ENCODE data around the gene IL19. TPM values are rescaled to one million over a fixed set of nuclear protein-coding genes. Genes with fewer than 3 reads are reported as not detected.

The IL19 gene
- total and polyA plus RNA-seq, 3 experiments from 2014 or later = not detected

GRCh38 chr1:206787891-206788290 is 17.3 kb downstream of the IL19 start:
- H3K27me3 ChIP-seq (ENCODE audit: insufficient read depth, low read length, poor library complexity, severe bottlenecking) = no peaks in the 10 kb centered on the region
- ChIA-PET CTCF (interaction anchor here (1.3 to 2.2 kb wide), 3 partner anchors 10 to 53 kb away, joined by 3 to 7 read pairs (median 4); no protein-coding TSS in a partner anchor), POLR2A (interaction anchor here (0.6 to 1.0 kb wide), 2 partner anchors 16 to 346 kb away, joined by 3 read pairs; no protein-coding TSS in a partner anchor)
- H3K27ac ChIP-seq (ENCODE audit: low read depth, low read length) = no peak overlapping the region
- H3K4me1 ChIP-seq (ENCODE audit: insufficient read depth, low read length) = peaks cover 61% of the 10 kb centered on the region
- no peaks in the 10 kb centered on the region for H3K36me3 Mint-ChIP-seq
- H3K4me3 ChIP-seq (ENCODE audit: low read length) = no peak overlapping the region
- peak overlapping the region in 1 of 7 donors; percentile 2 for H3K4me3 Mint-ChIP-seq
- no peaks in the 10 kb centered on the region for H3K9me3 ChIP-seq (ENCODE audit: low read length)
- H3K9me3 Mint-ChIP-seq = no peaks in the 10 kb centered on the region
- H3K27ac Mint-ChIP-seq = peak overlapping the region in 2 of 8 donors; percentile 2 to 34
- peaks cover 68 to 76% (median 71%) of the 10 kb centered on the region in 3 donors for H3K4me1 Mint-ChIP-seq
- H3K36me3 ChIP-seq (ENCODE audit: insufficient read depth, low read length) = no peaks in the 10 kb centered on the region
- no peaks in the 10 kb centered on the region for H3K27me3 Mint-ChIP-seq
- DNase-seq = no peak

- Mint-ChIP-seq H3K4me1 (peaks cover 63 to 71% (median 67%) of the 10 kb centered on the region in 3 donors), H3K36me3 (no peaks in the 10 kb centered on the region), H3K27ac (peak overlapping the region in 1 of 8 donors; percentile 34), H3K4me3 (no peak overlapping the region), H3K9me3 (no peaks in the 10 kb centered on the region), H3K27me3 (no peaks in the 10 kb centered on the region)
- Histone ChIP-seq H3K27me3 (ENCODE audit: insufficient read depth, low read length, poor library complexity, severe bottlenecking) (no peaks in the 10 kb centered on the region), H3K36me3 (ENCODE audit: insufficient read depth, low read length) (no peaks in the 10 kb centered on the region), H3K9me3 (ENCODE audit: low read length) (no peaks in the 10 kb centered on the region), H3K27ac (ENCODE audit: low read depth, low read length) (no peak overlapping the region), H3K4me3 (ENCODE audit: low read length) (no peak overlapping the region), H3K4me1 (ENCODE audit: insufficient read depth, low read length) (peaks cover 59% of the 10 kb centered on the region)
- no peak for DNase-seq
- ChIA-PET CTCF (interaction anchor here (0.8 to 1.7 kb wide), 3 partner anchors 19 to 54 kb away, joined by 3 to 4 read pairs (median 3); no protein-coding TSS in a partner anchor), POLR2A (no interaction called here)
Observed at GRCh38 chr1:206788487-206789050, 18.0 kb downstream of the IL19 start.

- H3K9me3 ChIP-seq (ENCODE audit: low read length) = no peaks in the 10 kb centered on the region
- Mint-ChIP-seq H3K4me3 (peak overlapping the region in 4 of 7 donors; percentile 2 to 55 (median 30)), H3K36me3 (no peaks in the 10 kb centered on the region), H3K27me3 (no peaks in the 10 kb centered on the region), H3K4me1 (peaks cover 50 to 69% (median 58%) of the 10 kb centered on the region in 3 donors), H3K9me3 (no peaks in the 10 kb centered on the region), H3K27ac (peak overlapping the region in 4 of 8 donors; percentile 38 to 94 (median 60))
- no peak overlapping the region for H3K27ac ChIP-seq (ENCODE audit: low read depth, low read length)
- ChIA-PET POLR2A (interaction anchor here (0.6 to 1.1 kb wide), 2 partner anchors 13 to 24 kb away, joined by 3 read pairs; no protein-coding TSS in a partner anchor), CTCF (no interaction called here)
- H3K4me1 ChIP-seq (ENCODE audit: insufficient read depth, low read length) = peaks cover 51% of the 10 kb centered on the region
- H3K27me3 ChIP-seq (ENCODE audit: insufficient read depth, low read length, poor library complexity, severe bottlenecking) = no peaks in the 10 kb centered on the region
- H3K4me3 ChIP-seq (ENCODE audit: low read length) = no peak overlapping the region
- no peaks in the 10 kb centered on the region for H3K36me3 ChIP-seq (ENCODE audit: insufficient read depth, low read length)
- DNase-seq = no peak
Observed at GRCh38 chr1:206790502-206791250, 20.1 kb downstream of the IL19 start.

- Mint-ChIP-seq H3K4me3 (no peak overlapping the region), H3K27me3 (no peaks in the 10 kb centered on the region), H3K4me1 (peaks cover 31 to 54% (median 43%) of the 10 kb centered on the region in 3 donors), H3K27ac (peak overlapping the region in 1 of 8 donors; percentile 78), H3K9me3 (no peaks in the 10 kb centered on the region), H3K36me3 (no peaks in the 10 kb centered on the region)
- DNase-seq = no peak
- POLR2A ChIA-PET = no interaction called here
- CTCF ChIA-PET = interaction anchor here (0.8 to 1.3 kb wide), 4 partner anchors 9 to 23 kb away, joined by 3 read pairs; no protein-coding TSS in a partner anchor
- no peak overlapping the region for H3K4me3 ChIP-seq (ENCODE audit: low read length)
- H3K36me3 ChIP-seq (ENCODE audit: insufficient read depth, low read length) = no peaks in the 10 kb centered on the region
- H3K9me3 ChIP-seq (ENCODE audit: low read length) = no peaks in the 10 kb centered on the region
- no peaks in the 10 kb centered on the region for H3K27me3 ChIP-seq (ENCODE audit: insufficient read depth, low read length, poor library complexity, severe bottlenecking)
- no peak overlapping the region for H3K27ac ChIP-seq (ENCODE audit: low read depth, low read length)
- H3K4me1 ChIP-seq (ENCODE audit: insufficient read depth, low read length) = peaks cover 40% of the 10 kb centered on the region
Observed at GRCh38 chr1:206792939-206793607, 22.5 kb downstream of the IL19 start.

- no peaks in the 10 kb centered on the region for H3K27me3 ChIP-seq (ENCODE audit: insufficient read depth, low read length, poor library complexity, severe bottlenecking)
- ChIA-PET CTCF (interaction anchor here (0.8 to 1.3 kb wide), 4 partner anchors 8 to 19 kb away, joined by 3 read pairs; no protein-coding TSS in a partner anchor), POLR2A (no interaction called here)
- Mint-ChIP-seq H3K36me3 (no peaks in the 10 kb centered on the region), H3K27me3 (no peaks in the 10 kb centered on the region), H3K27ac (peak overlapping the region in 4 of 8 donors; percentile 55 to 85 (median 70)), H3K4me3 (no peak overlapping the region), H3K9me3 (no peaks in the 10 kb centered on the region), H3K4me1 (peaks cover 35 to 59% (median 47%) of the 10 kb centered on the region in 3 donors)
- H3K4me1 ChIP-seq (ENCODE audit: insufficient read depth, low read length) = peaks cover 46% of the 10 kb centered on the region
- H3K36me3 ChIP-seq (ENCODE audit: insufficient read depth, low read length) = no peaks in the 10 kb centered on the region
- DNase-seq = no peak
- H3K4me3 ChIP-seq (ENCODE audit: low read length) = no peak overlapping the region
- no peak overlapping the region for H3K27ac ChIP-seq (ENCODE audit: low read depth, low read length)
- no peaks in the 10 kb centered on the region for H3K9me3 ChIP-seq (ENCODE audit: low read length)
Observed at GRCh38 chr1:206793620-206794019, 23.0 kb downstream of the IL19 start.

- no peaks in the 10 kb centered on the region for H3K9me3 Mint-ChIP-seq
- H3K9me3 ChIP-seq (ENCODE audit: low read length) = no peaks in the 10 kb centered on the region
- no peaks in the 10 kb centered on the region for H3K36me3 Mint-ChIP-seq
- no peak overlapping the region for H3K4me3 ChIP-seq (ENCODE audit: low read length)
- peak overlapping the region in 2 of 7 donors; percentile 34 to 49 for H3K4me3 Mint-ChIP-seq
- CTCF ChIA-PET = interaction anchor here (1.3 to 1.7 kb wide), 4 partner anchors 11 to 67 kb away, joined by 3 to 9 read pairs (median 4); no protein-coding TSS in a partner anchor
- no peak for DNase-seq
- no peaks in the 10 kb centered on the region for H3K27me3 ChIP-seq (ENCODE audit: insufficient read depth, low read length, poor library complexity, severe bottlenecking)
- peak overlapping the region in 7 of 8 donors; percentile 28 to 90 (median 82) for H3K27ac Mint-ChIP-seq
- no peak overlapping the region for H3K27ac ChIP-seq (ENCODE audit: low read depth, low read length)
- peaks cover 40 to 62% (median 55%) of the 10 kb centered on the region in 3 donors for H3K4me1 Mint-ChIP-seq
- H3K27me3 Mint-ChIP-seq = no peaks in the 10 kb centered on the region
- H3K4me1 ChIP-seq (ENCODE audit: insufficient read depth, low read length) = peaks cover 49% of the 10 kb centered on the region
- POLR2A ChIA-PET = no interaction called here
- H3K36me3 ChIP-seq (ENCODE audit: insufficient read depth, low read length) = no peaks in the 10 kb centered on the region
Observed at GRCh38 chr1:206794294-206794908, 23.8 kb downstream of the IL19 start.

- no peak overlapping the region for H3K27ac ChIP-seq (ENCODE audit: low read depth, low read length)
- Mint-ChIP-seq H3K4me1 (peaks cover 34 to 61% (median 54%) of the 10 kb centered on the region in 3 donors), H3K9me3 (no peaks in the 10 kb centered on the region), H3K27ac (peak overlapping the region in 1 of 8 donors; percentile 49), H3K27me3 (peaks cover 0 to under 1% of the 10 kb centered on the region in 2 donors), H3K4me3 (no peak overlapping the region), H3K36me3 (no peaks in the 10 kb centered on the region)
- no peaks in the 10 kb centered on the region for H3K36me3 ChIP-seq (ENCODE audit: insufficient read depth, low read length)
- no peaks in the 10 kb centered on the region for H3K9me3 ChIP-seq (ENCODE audit: low read length)
- DNase-seq = no peak
- ChIA-PET POLR2A (no interaction called here), CTCF (interaction anchor here (1.0 to 1.1 kb wide), 2 partner anchors 10 to 21 kb away, joined by 3 read pairs; no protein-coding TSS in a partner anchor)
- H3K27me3 ChIP-seq (ENCODE audit: insufficient read depth, low read length, poor library complexity, severe bottlenecking) = no peaks in the 10 kb centered on the region
- peaks cover 43% of the 10 kb centered on the region for H3K4me1 ChIP-seq (ENCODE audit: insufficient read depth, low read length)
- no peak overlapping the region for H3K4me3 ChIP-seq (ENCODE audit: low read length)
Observed at GRCh38 chr1:206796116-206796515, 25.5 kb downstream of the IL19 start.

All from CD8-positive, alpha-beta memory T cell (primary cell).